ENCODE data around the gene THUMPD3. TPM values are rescaled to one million over a fixed set of nuclear protein-coding genes. Genes with fewer than 3 reads are reported as not detected.

The THUMPD3 gene
- total RNA-seq, 1 donor from 2014 or later, result 34.8 TPM

DNA sequence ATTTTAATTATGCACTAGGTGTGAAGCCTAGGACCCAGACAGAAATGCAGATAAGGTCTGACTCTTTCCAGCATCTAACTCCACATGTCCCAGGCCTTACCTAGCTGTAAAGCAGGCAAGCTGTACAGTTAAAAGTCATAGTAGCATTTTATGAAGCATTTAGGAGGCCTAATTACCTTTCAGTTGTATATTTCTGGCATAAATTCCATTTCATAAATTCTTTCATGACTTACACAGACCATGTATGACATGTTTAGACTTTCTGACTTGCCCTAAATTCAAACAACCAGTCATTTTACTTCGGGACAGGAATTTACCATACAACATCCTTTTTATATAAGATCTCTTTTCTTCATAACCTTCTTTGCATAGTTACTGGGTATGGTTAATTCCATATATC is 35.3 kb upstream of the THUMPD3 start:
- intact Hi-C loops (cut with DNase I), result no loop called here
- no peaks in the 10 kb centered on the region for H3K27me3 ChIP-seq
- H3K4me1 ChIP-seq, result no peaks in the 10 kb centered on the region
- no peak overlapping the region for H3K4me3 ChIP-seq
- H3K9me3 ChIP-seq, result no peaks in the 10 kb centered on the region
- no peaks in the 10 kb centered on the region for H3K36me3 ChIP-seq
- no peak for DNase-seq
- H3K27ac ChIP-seq, result no peak overlapping the region
- ATAC-seq, result no peak
- TF ChIP-seq, protein P1, sequence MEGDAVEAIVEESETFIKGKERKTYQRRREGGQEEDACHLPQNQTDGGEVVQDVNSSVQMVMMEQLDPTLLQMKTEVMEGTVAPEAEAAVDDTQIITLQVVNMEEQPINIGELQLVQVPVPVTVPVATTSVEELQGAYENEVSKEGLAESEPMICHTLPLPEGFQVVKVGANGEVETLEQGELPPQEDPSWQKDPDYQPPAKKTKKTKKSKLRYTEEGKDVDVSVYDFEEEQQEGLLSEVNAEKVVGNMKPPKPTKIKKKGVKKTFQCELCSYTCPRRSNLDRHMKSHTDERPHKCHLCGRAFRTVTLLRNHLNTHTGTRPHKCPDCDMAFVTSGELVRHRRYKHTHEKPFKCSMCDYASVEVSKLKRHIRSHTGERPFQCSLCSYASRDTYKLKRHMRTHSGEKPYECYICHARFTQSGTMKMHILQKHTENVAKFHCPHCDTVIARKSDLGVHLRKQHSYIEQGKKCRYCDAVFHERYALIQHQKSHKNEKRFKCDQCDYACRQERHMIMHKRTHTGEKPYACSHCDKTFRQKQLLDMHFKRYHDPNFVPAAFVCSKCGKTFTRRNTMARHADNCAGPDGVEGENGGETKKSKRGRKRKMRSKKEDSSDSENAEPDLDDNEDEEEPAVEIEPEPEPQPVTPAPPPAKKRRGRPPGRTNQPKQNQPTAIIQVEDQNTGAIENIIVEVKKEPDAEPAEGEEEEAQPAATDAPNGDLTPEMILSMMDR (IDR thresholded peaks at IDR 0.05), result no peak

DNA sequence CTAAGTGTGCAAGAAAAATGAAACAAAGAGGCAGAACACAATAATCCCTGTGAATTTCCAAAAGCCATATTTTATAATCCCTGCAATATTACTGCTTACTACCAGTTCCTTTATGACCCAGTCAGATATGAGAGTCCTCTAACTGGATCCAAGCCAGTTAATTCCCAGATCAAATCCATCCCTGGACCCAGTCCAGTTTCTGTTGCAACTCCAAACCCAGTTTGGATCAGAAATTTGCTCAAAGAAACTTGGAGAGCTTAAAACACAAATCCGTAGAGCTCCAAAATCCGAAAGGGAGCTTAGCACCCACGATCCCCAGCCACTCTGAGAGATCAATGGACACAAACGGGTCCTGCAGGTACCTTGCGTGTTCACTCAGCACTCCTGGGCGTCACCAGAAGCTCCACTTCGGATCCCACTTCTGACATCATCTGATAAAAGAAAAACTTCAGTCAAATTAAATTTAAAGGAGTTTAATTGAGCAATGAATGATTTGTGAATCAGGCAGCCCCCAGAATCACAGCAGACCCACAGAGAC is 32.6 kb upstream of the THUMPD3 start:
- H3K36me3 ChIP-seq, result no peaks in the 10 kb centered on the region
- H3K27ac ChIP-seq, result no peak overlapping the region
- H3K9me3 ChIP-seq, result no peaks in the 10 kb centered on the region
- intact Hi-C loops (cut with DNase I), result no loop called here
- no peak overlapping the region for H3K4me3 ChIP-seq
- TF ChIP-seq, protein P1 (IDR thresholded peaks at IDR 0.05), result no peak
- H3K27me3 ChIP-seq, result no peaks in the 10 kb centered on the region
- H3K4me1 ChIP-seq, result no peaks in the 10 kb centered on the region
- ATAC-seq, result no peak
- no peak for DNase-seq

DNA sequence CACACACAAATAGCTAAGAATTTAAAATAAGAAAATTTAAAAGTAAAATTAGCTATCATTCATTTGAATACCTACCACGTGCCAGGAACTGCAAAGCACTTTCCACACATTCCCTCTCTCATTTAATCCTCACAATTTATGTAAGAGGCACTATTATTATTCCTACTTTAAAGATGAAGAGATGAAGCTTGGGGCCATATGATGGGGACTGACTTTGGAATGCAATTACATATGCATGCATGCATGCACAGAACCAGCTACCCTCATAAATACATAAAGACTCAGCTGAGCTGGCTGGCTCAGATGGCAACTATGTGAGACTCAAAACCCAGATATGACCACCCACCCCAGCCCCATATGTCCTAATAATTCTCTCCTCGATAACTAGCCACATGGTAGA is 31.7 kb upstream of the THUMPD3 start:
- ATAC-seq, result no peak
- H3K27ac ChIP-seq, result no peak overlapping the region
- intact Hi-C loops (cut with DNase I), result no loop called here

DNA sequence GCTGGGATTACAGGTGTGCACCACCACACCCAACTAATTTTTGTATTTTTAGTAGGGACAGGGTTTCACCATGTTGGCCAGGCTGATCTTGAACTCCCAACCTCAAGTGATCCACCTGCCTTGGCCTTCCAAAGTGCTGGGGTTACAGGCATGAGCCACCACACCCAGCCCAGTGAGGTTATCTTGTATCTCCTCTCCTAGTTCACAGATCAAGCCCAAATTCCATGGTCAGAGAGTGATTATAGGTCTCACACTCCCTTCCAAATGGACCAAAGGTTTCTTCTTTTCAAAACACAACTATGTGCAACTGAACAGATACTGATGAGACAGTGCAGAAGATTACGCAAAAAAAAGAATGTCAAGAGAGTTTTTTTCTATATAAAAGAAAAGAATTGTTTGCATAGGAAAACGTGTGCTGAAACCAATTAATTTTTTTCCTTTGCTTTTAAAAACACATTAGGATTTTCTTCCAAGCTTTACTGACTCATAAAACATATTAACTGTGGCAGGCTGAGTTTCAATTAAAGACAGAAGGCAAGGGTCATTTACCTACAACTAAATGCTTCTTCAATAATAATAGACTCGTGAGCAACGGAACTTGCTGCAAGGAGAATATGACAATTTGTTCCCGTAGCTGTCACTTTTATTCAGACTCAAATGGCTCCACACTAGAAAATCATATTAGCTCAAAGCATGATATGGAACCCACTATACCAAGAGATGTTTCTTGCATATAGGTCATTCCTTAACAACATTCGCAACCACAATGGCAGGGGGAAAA is 30.4 kb upstream of the THUMPD3 start:
- no peak for ATAC-seq
- intact Hi-C loops (cut with DNase I), result no loop called here
- TF ChIP-seq, protein P1 (IDR thresholded peaks at IDR 0.05), result no peak
- Histone ChIP-seq H3K9me3 (no peaks in the 10 kb centered on the region), H3K4me1 (no peaks in the 10 kb centered on the region), H3K27ac (no peak overlapping the region), H3K36me3 (no peaks in the 10 kb centered on the region), H3K4me3 (no peak overlapping the region), H3K27me3 (no peaks in the 10 kb centered on the region)
- DNase-seq, result no peak

More for the DNA sequence above, 31.7 kb upstream of the THUMPD3 start:
- Histone ChIP-seq H3K4me3 (no peak overlapping the region), H3K4me1 (no peaks in the 10 kb centered on the region), H3K9me3 (no peaks in the 10 kb centered on the region), H3K27me3 (no peaks in the 10 kb centered on the region), H3K36me3 (no peaks in the 10 kb centered on the region)
- no peak for DNase-seq
- TF ChIP-seq, protein P1 (IDR thresholded peaks at IDR 0.05), result no peak

DNA sequence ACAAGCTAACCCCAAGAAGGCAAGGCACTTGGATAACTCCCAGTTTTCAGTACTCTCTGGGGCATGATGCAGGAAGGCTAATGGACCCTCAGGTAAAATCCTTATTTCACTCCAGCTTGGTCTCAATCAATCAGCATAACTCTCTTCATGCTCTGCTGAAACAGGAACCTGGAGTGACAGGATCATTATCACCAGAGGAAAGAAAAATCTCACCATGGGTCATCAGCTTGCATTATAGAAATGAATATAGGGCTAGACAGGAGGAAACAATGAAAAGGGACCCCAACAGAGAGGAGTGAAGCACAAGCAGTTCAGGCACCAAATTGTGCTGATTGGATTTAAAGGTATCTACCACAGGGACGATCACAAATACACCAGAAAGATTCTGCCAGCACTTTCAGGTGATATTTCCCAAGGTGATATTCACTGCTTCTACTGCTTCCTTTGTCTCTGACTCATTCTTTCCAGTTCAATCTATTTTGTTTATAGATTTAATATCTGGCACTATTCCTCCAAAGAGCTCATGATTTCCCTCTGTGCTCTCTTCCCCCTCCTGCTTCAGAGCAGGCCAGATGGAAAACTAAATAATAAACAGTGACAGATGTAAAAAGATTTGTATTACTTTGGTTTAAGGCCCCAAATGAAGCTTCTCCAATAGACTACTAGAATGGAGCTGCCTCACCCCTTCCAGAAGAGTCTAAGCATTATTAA is 22.9 kb upstream of the THUMPD3 start:
- no peak for ATAC-seq
- DNase-seq, result no peak
- Histone ChIP-seq H3K9me3 (no peaks in the 10 kb centered on the region), H3K4me1 (no peaks in the 10 kb centered on the region), H3K4me3 (no peak overlapping the region), H3K27me3 (no peaks in the 10 kb centered on the region), H3K27ac (no peak overlapping the region), H3K36me3 (no peaks in the 10 kb centered on the region)
- TF ChIP-seq, protein P1 (IDR thresholded peaks at IDR 0.05), result no peak
- intact Hi-C loops (cut with DNase I), result no loop called here

Data from upper lobe of right lung (tissue), 1 donor.